HG02870 (cell line): ENCODE measurements around the gene NKX3-2.
A peak's percentile ranks its signal among the peaks of the same experiment; 100 is the strongest.
"Not testable (repeated sequence)": the region's sequence is repeated elsewhere in the genome, so short reads cannot be mapped to it uniquely, and the experiment has no call there.

Source experiments
- ATAC-seq: cut with Tn5 transposase; IDR thresholded peaks from one replicate; pipeline ENCODE4 v1.9.1; 2021; ENCODE audit warnings: mild to moderate bottlenecking, moderate library complexity; ENCODE audit not compliant: unreplicated experiment

The NKX3-2 gene

DNA sequence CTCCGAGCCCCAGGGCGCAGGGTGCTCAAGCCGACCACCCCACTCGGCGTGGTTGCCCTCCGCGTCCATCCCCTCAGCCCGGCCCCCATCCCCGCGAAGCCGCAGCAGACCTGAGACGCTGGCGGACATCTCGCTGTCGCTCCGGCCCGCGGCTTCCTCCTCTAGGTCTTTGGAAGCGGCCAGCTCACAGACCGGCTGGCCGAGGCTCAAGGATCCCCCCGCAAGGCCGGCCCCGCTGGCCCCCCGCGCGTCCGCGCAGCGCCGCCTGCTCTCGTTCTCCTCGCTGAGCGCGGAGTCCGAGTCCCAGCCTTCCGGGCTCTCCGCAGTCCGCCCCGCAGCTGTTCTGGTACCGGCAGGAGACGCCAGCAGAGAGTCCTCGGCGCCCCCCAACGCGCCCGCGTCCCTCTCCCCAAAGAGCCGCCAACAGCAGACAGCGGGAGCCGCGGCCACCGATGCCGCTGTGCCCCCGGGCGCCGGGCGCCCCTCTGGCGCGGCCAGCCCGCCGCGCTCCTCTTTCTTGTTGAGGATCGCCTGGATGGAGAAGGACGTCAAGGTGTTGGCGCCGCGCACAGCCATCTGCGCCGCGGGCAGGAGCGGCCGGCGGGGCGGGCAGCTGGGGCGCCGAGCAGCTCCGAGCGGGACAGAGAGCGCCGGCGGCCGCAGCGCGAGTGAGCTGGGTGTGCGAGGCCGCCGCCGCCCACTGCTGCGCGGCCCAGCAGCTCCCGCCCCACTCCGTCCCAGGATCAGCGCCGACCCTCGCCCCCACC lies at the start of gene NKX3-2:
TSS of gene NKX3-2 (minus strand) at position 670 of the 767 bp plus-strand sequence. CDS start at position 576, 94 bp downstream.
- ATAC-seq: no peak

DNA sequence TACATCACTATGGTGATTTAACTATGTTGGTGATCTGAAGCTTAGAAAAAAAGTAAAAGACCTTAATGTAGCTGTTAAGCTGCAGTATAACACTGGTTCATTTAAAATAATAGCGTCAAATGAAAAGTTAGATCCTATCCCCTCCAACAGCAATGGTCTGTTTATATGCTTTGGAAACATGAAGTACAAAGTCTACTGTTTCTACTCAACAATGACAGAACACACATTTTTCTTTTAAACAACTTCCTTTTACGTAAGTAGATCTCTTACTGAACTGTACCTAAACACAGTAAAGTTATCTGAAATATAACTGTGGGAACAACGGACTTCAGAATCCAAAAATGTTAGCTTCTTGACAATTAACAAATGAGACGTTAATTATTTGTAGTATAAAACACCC lies 47.9 kb upstream of the NKX3-2 start:
- no peak for ATAC-seq

DNA sequence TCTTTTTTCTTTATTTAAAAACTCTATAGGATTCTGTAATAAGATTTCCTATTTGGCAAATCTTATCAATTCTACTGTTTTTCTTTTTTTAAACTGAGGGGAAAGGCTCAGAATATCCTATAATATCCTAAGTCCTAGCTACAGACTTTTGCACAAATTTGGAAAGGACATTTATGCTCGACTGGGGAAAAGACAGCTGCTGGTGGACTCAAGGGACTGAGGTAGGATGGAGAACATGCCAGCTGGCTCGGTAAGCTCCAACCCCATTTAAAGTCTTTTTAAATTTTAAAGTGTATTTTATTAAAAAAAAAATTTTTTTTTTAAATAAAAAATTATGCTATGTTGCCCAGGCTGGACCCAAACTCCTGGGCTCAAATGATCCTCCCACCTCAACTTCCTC lies 46.5 kb upstream of the NKX3-2 start:
- no peak for ATAC-seq

GRCh38 chr4:13588954-13589353 lies 44.6 kb upstream of the NKX3-2 start:
- ATAC-seq: no peak

- no peak for ATAC-seq
Observed at GRCh38 chr4:13584481-13584880, 40.2 kb upstream of the NKX3-2 start.

- ATAC-seq: no peak
Observed at GRCh38 chr4:13580036-13580435, 35.7 kb upstream of the NKX3-2 start.

- ATAC-seq: no peak
Observed at GRCh38 chr4:13577660-13578059, 33.4 kb upstream of the NKX3-2 start.

DNA sequence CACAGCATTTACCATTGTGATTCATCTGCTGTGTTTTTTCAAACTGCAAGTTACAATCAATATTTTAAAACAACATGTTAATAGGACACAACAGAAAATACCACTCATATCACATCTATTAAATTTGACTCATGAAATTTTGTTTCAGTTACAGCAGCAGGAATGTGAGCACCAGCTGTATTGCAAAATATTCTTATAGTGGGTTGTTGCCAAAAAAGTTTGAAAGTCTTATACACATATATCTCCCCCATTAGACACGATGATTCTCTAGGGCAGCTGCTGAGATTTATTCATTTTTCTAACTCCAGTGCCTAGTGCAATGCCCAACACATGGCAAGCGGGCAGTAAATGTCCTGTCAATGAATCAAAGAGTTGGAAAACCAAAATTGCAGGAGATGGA lies 26.6 kb upstream of the NKX3-2 start:
- ATAC-seq: no peak

- ATAC-seq: no peak
Observed at GRCh38 chr4:13567125-13567524, 22.8 kb upstream of the NKX3-2 start.

DNA sequence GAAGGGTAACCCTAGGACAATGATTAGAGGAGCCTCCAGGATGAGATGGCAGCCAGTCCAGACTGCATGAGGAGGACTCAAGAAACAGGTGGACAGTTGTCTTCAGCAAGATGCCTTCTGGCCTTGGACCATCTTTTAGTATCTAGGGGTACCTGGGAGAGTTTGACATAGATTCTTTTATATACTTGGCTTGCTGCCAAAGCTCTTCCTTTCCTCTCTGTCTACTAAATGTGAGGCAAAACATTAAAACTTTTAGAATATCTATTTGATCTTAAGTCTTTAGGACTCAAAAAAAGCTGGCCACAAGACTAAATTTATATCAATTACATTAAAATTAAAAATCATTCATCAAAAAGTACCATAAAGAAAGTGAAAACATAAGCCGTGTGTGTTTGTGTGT lies 18.6 kb upstream of the NKX3-2 start:
- ATAC-seq: no peak

DNA sequence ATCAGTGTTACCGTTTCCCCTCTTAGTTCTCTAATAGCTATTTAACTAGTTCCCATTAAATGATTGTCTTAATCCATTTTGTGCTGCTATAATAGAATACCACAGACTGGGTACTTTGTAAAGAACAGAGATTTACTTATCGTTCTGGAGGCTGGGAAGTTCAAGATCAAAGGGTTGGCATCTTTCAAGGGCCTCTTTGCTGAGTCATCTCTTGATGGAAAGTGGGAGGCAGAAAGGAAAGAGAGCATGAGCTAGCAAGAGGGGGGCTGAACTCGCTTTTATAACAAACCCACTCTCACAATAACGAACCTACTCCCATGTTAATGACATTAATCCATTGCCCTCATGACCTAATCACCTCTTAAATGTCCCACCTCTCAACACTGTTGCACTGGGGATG lies 17.4 kb upstream of the NKX3-2 start:
- no peak for ATAC-seq

DNA sequence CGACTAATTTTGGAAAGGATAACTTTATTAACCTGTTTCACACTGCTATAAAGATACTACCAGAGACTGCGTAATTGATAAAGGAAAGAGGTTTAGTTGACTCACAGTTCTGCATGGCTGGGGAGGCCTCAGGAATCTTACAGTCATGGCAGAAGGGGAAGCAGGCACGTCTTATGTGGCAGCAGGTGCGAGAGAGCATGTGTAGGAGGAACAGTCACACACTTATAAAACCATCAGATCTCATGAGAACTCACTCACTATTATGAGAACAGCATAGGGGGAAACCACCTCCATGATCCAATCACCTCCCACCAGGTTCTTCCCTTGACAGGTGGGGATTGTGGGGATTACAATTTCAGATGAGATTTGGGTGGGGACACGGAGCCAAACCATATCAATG lies 15.8 kb upstream of the NKX3-2 start:
- not testable (repeated sequence) for ATAC-seq

DNA sequence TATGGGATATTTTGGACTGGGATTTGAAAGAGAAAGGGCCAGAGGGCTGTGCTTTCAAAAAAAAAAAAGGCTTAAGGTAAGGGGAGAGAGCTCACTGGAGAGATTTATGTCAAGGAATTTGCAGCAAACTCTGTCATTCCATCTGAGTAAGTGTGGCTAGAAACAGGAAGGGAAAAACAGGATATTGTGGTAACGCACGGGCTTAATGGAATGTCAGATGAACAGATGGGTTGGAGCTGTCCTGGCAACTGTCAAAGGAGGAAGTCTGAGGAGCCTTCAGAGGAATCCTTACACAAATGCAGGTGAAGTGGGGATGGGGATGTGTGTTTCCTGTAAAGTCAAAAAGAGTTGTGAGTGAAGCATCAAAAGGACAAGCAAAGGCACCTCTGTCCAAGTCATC lies 15.1 kb upstream of the NKX3-2 start:
- no peak for ATAC-seq

- ATAC-seq: no peak
Observed at GRCh38 chr4:13558881-13559280, 14.6 kb upstream of the NKX3-2 start.

DNA sequence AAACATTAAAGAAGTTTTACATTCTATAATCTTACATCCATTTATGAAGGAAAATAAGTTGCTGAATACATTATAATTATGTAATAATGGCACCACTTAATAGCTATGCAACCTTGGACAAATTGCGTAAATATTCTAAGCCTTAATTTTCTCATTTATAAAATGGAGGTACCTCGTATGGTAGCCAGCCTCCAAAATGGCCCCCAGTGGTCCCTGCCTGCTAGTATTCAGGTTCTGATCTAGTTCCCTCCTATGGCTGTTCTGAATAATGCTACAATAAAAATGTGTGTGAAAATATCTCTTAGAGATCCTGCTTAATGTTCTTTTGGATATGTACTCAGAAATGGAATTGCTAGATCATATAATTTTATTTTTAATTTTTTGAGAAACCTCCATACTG lies 11.0 kb upstream of the NKX3-2 start:
- ATAC-seq: no peak

- no peak for ATAC-seq
Observed at GRCh38 chr4:13553081-13553480, 8.8 kb upstream of the NKX3-2 start.

GRCh38 chr4:13548984-13549546 lies 4.8 kb upstream of the NKX3-2 start:
- ATAC-seq: peak; percentile 73

DNA sequence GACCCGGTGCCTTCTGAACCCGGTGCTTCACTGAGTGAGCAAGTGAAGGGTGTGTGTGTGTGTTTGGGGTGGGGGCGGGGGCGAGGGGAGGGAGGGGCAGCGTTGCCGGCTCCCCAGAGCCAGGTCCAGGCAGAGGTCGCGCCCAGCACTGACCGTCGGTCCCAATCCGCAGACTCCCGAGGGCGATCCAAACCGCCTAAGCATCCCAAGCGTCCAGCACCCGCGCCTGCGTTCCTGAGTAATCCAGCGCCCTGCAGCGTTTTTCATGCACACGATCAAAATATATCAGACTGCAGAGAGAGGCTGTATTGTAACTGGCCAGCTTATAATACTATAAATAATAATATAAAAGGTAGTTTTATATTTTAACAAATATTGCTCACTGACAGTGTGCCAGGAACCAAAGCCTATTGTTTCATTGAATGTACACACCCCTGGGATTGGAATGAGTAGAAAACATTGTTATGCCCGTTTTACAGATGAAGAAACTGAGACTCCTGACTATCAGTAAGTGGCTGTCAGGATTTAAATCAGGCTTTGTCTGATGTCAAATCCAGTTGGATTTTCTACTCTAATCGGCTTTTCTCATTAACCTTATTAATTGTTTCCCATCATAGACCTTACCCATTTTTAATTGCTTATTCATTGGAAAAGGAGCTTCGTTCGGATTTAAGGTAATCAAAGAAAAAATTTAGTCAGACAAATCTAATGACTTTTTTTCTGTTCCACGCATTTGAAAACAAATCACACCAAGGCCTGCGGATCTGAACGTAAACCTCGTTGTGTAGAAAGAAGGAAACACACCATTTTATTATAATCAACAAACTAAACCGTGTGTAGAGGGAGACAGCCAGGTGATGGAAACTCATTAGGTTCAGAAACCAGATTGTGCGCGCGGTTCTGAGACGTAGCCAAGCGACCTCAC lies 4.0 kb upstream of the NKX3-2 start:
- peak; percentile 7 for ATAC-seq

- ATAC-seq: no peak
Observed at GRCh38 chr4:13547485-13548041, 3.3 kb upstream of the NKX3-2 start.

DNA sequence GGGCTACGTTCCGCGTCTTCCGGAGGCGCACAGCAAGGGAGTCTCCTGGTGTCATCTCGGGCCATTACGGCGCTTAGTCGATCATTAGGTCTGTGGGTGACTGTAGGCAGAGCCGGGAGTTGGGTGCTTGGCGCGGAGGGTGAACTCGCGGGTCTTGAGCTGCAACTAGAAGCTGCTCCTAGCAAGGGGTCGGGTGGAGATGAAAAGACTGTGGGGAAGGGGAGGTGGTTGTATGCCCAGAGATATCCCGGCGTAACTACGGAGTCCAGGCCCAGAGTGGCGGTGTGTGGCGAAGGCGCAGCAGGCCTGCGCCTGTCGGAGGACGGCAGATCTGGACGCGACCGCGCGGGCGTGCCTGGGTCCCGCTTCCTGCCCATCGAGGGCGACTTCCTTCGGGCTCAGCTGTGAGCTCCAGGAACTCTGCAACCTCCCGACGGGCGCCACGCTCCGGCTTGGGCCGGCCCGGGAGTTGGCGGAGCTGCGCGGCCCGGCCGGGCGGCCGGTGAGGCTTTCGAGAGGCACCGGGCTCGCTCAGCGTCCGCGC lies 2.7 kb upstream of the NKX3-2 start:
- ATAC-seq: no peak
